GM12865 (cell line): ENCODE data around the gene ATP6V0C.
"Not testable (repeated sequence)": the region's sequence is repeated elsewhere in the genome, so short reads cannot be mapped to it uniquely, and the experiment has no call there.

Source experiments
- DNase-seq: peaks from one replicate; pipeline ENCODE4 v3.0.0; 2010; ENCODE audit warnings: low read depth
- H3K4me3 ChIP-seq: 2 replicates; pipeline ENCODE4 v1.5.1; 2011; ENCODE audit warnings: mild to moderate bottlenecking, low read depth, low read length, control low read depth
- TF ChIP-seq, protein P1 (sequence below): IDR thresholded peaks from 2 replicates; pipeline ENCODE4 v1.5.1; 2011; ENCODE audit warnings: low read length, control low read depth, low read depth, inconsistent platforms; ENCODE audit not compliant: insufficient read depth; ENCODE audit errors: missing control alignments

ATP6V0C gene

DNA sequence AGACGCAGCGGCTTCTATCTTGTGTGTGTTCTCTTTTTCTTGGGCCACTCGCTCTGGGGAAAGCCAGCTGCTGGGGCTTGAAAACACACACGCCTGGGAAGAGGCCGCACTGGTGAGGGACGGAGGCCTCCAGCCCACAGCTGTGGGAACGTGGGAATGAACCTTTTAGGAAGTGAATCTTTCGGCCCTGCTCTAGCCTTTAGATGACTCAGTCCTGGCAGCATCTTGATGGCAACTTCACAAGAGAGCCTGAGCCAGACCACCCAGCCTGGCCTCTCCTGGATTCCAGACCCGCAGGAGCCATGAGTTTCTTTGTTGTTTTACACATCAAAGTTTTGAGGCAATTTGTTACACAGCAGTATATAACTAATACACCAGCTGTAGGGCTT is 21.9 kb downstream of the ATP6V0C start:
- DNase-seq: no peak
- no peak overlapping the region for H3K4me3 ChIP-seq
- TF ChIP-seq, protein P1, sequence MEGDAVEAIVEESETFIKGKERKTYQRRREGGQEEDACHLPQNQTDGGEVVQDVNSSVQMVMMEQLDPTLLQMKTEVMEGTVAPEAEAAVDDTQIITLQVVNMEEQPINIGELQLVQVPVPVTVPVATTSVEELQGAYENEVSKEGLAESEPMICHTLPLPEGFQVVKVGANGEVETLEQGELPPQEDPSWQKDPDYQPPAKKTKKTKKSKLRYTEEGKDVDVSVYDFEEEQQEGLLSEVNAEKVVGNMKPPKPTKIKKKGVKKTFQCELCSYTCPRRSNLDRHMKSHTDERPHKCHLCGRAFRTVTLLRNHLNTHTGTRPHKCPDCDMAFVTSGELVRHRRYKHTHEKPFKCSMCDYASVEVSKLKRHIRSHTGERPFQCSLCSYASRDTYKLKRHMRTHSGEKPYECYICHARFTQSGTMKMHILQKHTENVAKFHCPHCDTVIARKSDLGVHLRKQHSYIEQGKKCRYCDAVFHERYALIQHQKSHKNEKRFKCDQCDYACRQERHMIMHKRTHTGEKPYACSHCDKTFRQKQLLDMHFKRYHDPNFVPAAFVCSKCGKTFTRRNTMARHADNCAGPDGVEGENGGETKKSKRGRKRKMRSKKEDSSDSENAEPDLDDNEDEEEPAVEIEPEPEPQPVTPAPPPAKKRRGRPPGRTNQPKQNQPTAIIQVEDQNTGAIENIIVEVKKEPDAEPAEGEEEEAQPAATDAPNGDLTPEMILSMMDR: no peak

- TF ChIP-seq, protein P1: no peak
- DNase-seq: peak; percentile 98
- peak within 1 kb of the TSS; percentile 64 for H3K4me3 ChIP-seq
Observed at GRCh38 chr16:2537451-2538379, 24.0 kb downstream of the ATP6V0C start, which contains the start of gene PDPK1. PDPK1 (plus strand) TSS chr16:2538021; CDS start chr16:2538113, 92 bp downstream.

DNA sequence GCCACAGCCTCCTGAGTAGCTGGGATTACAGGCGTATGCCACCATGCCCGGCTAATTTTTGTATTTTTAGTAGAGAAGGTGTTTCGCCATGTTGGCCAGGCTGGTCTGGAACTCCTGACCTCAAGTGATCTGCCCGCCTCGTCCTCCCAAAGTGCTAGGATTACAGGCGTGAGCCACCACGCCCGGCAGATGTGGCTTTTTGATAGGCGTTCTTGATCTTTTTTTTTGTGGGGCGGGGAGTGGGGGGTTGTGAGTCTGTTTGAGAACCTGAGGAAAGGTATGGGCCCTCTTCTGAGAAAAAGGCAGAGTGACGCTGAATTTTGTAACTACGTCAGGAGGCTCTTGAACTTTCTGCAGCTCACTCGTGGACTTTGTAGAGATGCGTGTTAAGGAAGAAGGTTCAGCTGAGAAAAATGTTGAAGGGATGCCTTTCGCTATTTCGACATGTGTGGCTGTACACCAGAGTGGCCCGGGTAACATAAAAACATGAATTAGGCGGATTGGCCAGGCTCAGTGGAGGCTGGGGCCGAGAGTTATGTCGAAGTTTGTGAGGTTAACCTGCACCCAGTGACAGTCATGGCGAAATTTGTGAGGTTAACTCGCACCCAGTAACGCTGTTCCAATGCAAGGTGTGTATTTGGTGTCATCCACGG is 25.6 kb downstream of the ATP6V0C start:
- not testable (repeated sequence) for DNase-seq
- peak overlapping the region; percentile 64; the same call in 1 of the 2 replicates for H3K4me3 ChIP-seq

DNA sequence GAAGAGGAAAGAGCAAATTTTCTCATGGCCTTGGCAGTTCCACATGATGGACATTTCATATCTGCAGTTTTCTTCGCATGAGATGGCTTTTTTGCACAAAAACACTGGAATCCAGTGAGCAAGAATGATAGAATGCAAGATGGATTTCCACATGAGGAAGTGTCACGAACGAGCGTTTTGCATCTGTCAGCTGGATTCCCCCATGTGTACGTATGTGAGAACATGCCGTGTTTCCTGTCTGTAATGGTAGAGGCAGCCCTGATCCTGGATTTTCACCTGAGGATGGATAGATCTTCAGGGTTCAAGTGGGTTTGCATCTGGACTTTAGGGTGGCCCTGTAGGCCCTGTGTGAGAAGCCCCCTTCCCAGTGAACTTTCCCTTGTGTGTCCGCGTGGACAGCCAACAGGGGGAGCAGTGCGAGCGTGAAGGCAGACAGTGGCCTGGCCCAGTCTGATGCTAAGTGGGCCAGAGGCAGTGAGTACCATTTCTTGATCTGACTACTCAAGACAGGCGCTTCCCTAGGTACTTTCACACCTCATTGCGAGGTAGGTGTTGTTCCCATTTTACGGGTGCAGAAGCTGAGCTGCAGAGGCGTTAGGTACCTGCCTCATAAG is 26.2 kb downstream of the ATP6V0C start:
- peak; percentile 63 for DNase-seq
- H3K4me3 ChIP-seq: not testable (repeated sequence)
- TF ChIP-seq, protein P1: peak; percentile 43

GRCh38 chr16:2540912-2541311 is 27.2 kb downstream of the ATP6V0C start:
- H3K4me3 ChIP-seq, DNase-seq: not testable (repeated sequence)

- H3K4me3 ChIP-seq, DNase-seq: not testable (repeated sequence)
Observed at GRCh38 chr16:2541409-2541808, 27.7 kb downstream of the ATP6V0C start.

GRCh38 chr16:2543771-2544170 is 30.0 kb downstream of the ATP6V0C start:
- H3K4me3 ChIP-seq, DNase-seq: not testable (repeated sequence)

DNA sequence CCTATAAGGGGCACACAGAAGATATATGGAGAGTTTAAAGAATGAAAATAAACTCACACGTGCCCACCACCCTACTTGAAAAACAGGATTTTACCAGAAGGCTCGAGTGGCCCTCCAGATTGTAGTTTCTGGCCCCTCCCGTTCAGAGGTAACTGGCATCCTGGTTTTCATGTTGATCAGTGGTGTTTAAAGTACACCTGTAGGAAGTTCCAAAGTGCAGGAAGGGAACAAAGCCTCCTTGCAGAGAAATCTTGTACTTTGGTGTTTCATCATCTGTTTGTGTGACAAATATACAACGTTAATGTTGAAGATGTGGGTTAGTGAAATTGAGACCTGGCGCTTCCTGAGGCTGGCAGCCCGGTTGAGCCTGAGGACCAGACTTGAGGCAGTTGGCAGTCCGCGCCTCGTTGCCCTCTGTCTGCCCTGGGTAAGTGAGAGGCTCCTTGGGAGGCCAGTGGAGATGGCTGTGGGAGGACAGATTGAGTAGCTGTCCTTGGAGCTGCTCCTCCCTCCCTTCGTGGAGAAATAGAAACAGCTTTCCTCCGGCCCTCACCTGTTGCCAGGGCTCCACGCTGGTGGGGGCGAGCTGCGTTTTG is 36.6 kb downstream of the ATP6V0C start:
- not testable (repeated sequence) for DNase-seq, H3K4me3 ChIP-seq

DNA sequence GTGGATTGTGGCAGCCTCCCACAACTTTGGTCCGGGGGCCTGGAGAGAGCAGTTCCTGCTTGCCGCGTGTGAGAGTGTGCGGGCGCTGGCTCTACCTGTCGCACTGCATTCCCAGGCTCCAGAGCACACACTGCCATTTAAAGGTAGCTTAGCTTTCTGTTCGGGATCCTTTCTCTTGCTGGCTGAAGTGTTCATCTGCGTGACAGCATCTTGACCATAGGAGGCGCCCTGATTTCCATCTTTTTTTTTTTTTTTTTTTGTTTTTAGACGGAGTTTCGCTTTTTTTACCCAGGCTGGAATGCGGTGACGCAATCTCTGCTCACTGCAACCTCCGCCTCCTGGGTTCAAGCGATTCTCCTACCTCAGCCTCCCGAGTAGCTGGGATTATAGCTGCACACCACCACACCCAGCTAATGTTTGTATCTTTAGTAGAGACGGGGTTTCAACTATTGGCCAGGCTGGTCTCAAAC is 37.7 kb downstream of the ATP6V0C start:
- DNase-seq, H3K4me3 ChIP-seq: not testable (repeated sequence)

GRCh38 chr16:2554709-2555425 is 41.1 kb downstream of the ATP6V0C start:
- not testable (repeated sequence) for H3K4me3 ChIP-seq, DNase-seq

DNA sequence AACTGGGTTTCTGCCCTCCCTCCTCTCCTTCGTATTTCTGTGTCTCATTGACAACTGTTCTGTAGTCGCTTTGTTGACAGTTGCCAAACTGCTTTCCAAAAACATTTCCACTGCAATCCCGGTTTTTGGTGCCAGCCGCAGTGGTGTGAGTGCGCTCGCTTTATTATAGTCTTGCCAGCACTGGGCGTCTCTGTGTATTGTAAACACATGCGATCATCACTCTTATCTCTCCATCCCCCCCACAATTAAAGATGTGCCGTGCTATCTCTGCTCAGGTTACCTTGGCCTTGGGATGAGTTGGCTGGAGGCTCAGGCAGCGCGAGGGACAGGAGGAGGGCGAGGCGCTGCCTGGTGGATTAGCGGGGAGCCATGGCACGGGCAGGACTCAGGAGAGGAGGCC is 43.4 kb downstream of the ATP6V0C start:
- not testable (repeated sequence) for DNase-seq, H3K4me3 ChIP-seq

GRCh38 chr16:2560131-2560797 is 46.5 kb downstream of the ATP6V0C start:
- H3K4me3 ChIP-seq, DNase-seq: not testable (repeated sequence)
